Spleen (tissue), 7 donors: Measurements from ENCODE around the gene SDK1.

Experiments used
- CTCF ChIP-seq, 11 experiments: fragments of 200-600 bp in 7 of 11; fragments of 450-650 bp in 4 of 11; sonication (generic) in 4 of 11; IDR thresholded peaks in 8 of 11; conservative IDR thresholded peaks in 3 of 11; 1 replicate in 7 of 11; 2 replicates in 4 of 11; pipeline versions ENCODE4 v1.4.0 to v1.8.0; 2016 to 2021; ENCODE audit warnings: antibody characterized with exemption in 11 of 11, inconsistent platforms in 4 of 11, mild to moderate bottlenecking in 1 of 11
- POLR2AphosphoS5 ChIP-seq, 3 donors: sonication (generic); formaldehyde crosslinking; IDR thresholded peaks; one replicate each; pipeline ENCODE4 v1.5.1; 2017; ENCODE audit warnings: antibody characterized with exemption in 3 of 3
- donor health status: DM: no; HTN: no; CAD: no; lungs with moderate emphysema.
- donor health status: DM: no; HTN: no; CAD: no.
- donor health status: DM: no; HTN: no; CAD: no.

- TF ChIP-seq CTCF (IDR thresholded peaks at IDR 0.05 in 8 of 11, conservative IDR thresholded peaks at IDR 0.05 in 3 of 11) (no peak), POLR2AphosphoS5 (IDR thresholded peaks at IDR 0.05) (no peak)
These were observed 591.1 kb downstream of the SDK1 start for GRCh38 chr7:3892157-3892556.
